ENCODE measurements around the gene TNRC6C.

Gene TNRC6C

DNA sequence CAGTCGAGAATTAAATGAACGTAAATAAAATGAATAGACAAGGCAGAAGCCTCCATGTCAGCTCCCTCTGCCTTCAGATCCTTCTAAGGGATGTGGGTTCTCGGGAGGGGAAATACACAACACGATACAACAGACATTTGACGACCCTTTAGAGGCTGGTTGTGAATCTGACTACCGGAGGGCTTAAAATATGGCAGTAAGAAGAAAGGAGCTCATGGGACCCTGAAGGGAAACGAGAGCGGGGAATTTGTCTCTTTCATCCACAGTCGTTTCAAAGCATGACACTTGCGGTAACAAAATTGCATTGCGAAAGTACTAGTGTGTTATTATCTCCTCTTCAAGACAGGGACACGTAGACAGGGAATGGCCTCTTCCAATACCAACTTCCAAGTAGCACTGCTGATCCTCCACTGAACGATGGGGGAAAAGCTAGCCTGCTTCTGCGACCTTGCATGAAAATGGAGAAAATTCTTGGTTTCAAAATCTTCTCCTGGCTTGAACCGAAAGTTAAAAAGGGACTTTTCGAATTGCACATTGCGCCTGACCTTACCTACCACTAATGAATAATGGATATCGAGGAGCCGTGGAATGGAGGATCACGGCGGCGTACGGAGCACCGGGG is 1.2 kb upstream of the TNRC6C start:
- no peaks in the 10 kb centered on the region for H3K9me3 Mint-ChIP-seq

DNA sequence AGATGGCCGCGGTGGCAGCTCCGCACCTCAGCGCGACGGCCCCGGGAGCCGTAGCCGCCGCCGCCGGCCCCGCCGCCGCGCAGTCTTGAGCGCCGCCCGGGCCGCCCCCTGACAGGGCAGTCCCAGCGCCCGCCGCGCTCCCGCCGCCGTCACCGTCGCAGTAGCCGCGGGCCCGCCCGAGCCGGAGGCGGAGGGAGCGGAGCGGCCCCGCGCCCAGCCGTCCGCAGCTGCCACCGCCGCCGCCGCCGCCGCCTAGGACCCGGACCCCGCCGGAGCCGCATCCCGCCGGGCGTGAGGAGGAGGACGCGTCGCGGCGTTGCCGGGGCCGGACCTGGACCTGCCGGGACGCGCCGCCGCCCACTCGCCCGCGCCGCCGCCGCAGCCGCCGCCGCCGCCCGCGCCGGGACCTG is 218 bp downstream of the TNRC6C start:
- Mint-ChIP-seq H3K4me3 (peak overlapping the region; percentile 86 to 95 (median 87)), H3K27ac (peak overlapping the region in 2 of 3 experiments; percentile 53 to 67), H3K4me1 (peaks cover 44% of the 10 kb centered on the region), H3K9me3 (no peaks in the 10 kb centered on the region), H3K36me3 (ENCODE audit: low read depth) (no peaks in the 10 kb centered on the region), H3K27me3 (ENCODE audit: low read depth) (peaks cover 44% of the 10 kb centered on the region)
- TF ChIP-seq, protein P1, sequence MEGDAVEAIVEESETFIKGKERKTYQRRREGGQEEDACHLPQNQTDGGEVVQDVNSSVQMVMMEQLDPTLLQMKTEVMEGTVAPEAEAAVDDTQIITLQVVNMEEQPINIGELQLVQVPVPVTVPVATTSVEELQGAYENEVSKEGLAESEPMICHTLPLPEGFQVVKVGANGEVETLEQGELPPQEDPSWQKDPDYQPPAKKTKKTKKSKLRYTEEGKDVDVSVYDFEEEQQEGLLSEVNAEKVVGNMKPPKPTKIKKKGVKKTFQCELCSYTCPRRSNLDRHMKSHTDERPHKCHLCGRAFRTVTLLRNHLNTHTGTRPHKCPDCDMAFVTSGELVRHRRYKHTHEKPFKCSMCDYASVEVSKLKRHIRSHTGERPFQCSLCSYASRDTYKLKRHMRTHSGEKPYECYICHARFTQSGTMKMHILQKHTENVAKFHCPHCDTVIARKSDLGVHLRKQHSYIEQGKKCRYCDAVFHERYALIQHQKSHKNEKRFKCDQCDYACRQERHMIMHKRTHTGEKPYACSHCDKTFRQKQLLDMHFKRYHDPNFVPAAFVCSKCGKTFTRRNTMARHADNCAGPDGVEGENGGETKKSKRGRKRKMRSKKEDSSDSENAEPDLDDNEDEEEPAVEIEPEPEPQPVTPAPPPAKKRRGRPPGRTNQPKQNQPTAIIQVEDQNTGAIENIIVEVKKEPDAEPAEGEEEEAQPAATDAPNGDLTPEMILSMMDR (IDR thresholded peaks at IDR 0.05; ENCODE audit: unreplicated experiment in 3 of 3): no peak

More for the DNA sequence above, 1.2 kb upstream of the TNRC6C start:
- peaks cover 58% of the 10 kb centered on the region for H3K27me3 Mint-ChIP-seq (ENCODE audit: low read depth)
- peaks cover 31% of the 10 kb centered on the region for H3K4me1 Mint-ChIP-seq
- H3K36me3 Mint-ChIP-seq (ENCODE audit: low read depth): no peaks in the 10 kb centered on the region
- TF ChIP-seq, protein P1 (IDR thresholded peaks at IDR 0.05; ENCODE audit: unreplicated experiment in 3 of 3): no peak
- H3K4me3 Mint-ChIP-seq: peak overlapping the region; percentile 95 to 98 (median 97)
- H3K27ac Mint-ChIP-seq: peak overlapping the region; percentile 48 to 92 (median 74)

DNA sequence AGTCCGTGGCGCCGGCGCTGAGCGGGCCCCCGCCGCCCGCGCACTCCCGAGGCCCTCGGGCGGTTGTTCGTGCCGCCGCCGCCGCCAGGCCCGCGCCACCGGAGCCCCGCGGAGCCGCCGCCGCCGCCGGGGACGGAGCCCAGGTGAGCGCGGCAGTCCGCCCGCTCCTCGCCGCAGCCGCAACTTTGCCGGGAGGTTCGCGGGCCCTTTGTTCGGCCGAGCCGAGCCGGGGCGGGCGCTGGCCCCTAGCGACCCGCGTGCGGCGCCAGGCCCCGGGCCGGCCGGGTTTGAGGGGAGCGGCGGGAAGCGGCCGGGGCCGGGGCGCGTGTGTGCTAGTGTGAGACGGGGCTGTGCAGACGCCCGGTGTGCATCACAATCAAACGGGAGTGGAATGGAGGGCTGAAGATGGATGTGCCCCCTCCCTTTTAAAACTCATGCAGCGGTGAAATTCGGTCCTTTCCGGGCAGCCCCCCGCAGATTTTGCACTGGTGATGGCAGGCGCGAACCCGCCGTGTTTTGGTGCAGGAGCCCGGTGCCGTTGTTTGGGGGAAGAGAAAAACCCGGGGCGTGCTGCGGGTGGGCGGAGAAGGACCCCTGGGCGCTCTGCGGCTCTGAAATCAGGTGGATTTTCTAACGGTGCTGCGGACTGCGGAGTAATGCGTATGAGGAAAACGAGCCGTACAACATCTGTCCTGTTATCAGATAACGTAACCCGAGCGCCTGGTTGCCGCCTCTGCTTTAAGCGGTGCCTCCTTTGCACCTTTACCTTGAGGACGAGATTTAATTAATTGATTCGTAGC is 823 bp downstream of the TNRC6C start:
- Mint-ChIP-seq H3K4me1 (peaks cover 50% of the 10 kb centered on the region), H3K9me3 (no peaks in the 10 kb centered on the region), H3K27me3 (ENCODE audit: low read depth) (peaks cover 41% of the 10 kb centered on the region)

DNA sequence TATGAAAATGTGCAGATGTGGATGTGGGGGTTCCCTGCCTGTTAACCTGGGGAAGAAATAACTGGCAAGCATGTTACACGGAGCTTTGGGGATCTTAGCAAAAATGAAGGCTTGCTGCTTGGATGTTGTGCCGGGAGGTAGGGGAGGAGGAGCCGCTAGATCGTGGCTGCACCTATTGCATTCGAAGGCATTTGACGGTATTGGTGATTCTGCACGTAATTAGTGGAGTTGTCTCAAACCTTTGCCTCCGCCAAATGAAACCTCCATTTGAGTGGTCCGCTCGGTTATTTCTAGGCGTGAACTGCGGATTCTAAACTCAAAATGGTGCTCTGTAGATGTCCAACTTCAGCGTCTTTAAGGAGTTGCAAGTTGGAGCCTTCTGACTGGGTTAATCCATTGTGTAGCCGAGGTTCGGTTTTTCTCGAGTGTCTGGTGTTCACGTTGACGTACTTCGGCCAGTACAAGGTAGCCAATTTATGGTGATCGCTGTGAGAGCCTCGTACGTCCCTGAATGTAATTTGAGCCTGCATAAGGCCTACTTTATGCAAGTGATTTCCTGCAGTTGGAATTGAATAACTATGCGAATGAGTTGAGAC is 1.5 kb downstream of the TNRC6C start:
- no peaks in the 10 kb centered on the region for H3K9me3 Mint-ChIP-seq
- H3K4me3 Mint-ChIP-seq: peak overlapping the region; percentile 91 to 98 (median 94)

More for the DNA sequence above, 823 bp downstream of the TNRC6C start:
- TF ChIP-seq, protein P1 (IDR thresholded peaks at IDR 0.05; ENCODE audit: unreplicated experiment in 3 of 3): no peak
- Mint-ChIP-seq H3K36me3 (ENCODE audit: low read depth) (no peaks in the 10 kb centered on the region), H3K27ac (peak overlapping the region; percentile 87 to 88 (median 87)), H3K4me3 (peak overlapping the region; percentile 91 to 98 (median 94))

DNA sequence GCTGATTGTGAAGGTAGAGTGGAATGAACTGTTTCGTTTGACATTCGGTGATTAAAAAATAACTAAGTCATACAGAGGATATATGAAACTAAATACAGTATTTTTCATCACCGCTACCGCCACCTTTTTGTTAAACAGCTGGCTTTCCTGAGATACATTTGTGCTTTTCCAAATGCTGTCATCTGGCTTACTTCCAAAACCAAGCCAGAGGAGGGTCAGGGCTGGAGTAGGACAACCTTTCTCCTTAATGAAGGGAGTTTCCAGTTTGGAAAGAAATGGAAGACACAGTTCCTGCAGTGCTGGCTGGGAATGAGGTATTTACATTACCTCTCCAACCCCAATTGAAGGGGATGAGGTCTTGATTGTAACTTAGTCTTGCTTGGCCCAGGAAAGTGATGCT is 3.2 kb downstream of the TNRC6C start:
- Mint-ChIP-seq H3K4me1 (peaks cover 64% of the 10 kb centered on the region), H3K27me3 (ENCODE audit: low read depth) (peaks cover 18% of the 10 kb centered on the region), H3K9me3 (no peaks in the 10 kb centered on the region), H3K4me3 (peak overlapping the region; percentile 52 to 66 (median 55)), H3K27ac (no peak overlapping the region), H3K36me3 (ENCODE audit: low read depth) (no peaks in the 10 kb centered on the region)
- TF ChIP-seq, protein P1 (IDR thresholded peaks at IDR 0.05; ENCODE audit: unreplicated experiment in 3 of 3): no peak

More for the DNA sequence above, 1.5 kb downstream of the TNRC6C start:
- TF ChIP-seq, protein P1 (IDR thresholded peaks at IDR 0.05; ENCODE audit: unreplicated experiment in 3 of 3): no peak
- Mint-ChIP-seq H3K27me3 (ENCODE audit: low read depth) (peaks cover 34% of the 10 kb centered on the region), H3K27ac (peak overlapping the region; percentile 87 to 88 (median 87)), H3K4me1 (peaks cover 57% of the 10 kb centered on the region), H3K36me3 (ENCODE audit: low read depth) (no peaks in the 10 kb centered on the region)

Measured in nephron (organoid).